ENCODE measurements around the gene ZNF397.

DNA sequence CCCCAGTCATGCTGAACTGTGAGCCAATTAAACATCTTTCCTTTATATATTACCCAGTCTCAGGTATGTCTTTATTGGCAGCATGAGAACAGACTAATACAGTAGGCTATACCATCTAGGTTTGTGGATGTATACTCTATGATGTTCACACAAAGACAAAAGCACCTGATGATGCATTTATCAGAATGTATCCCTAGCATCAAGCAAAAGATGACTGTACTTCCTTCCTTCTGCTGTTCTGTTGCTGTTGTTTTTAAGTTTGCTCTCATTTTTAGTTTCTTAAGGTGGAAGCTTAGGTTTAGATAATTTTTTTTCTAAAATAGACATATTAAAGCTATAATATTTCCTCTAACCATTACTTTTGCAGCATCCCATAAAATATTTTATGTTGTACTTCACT lies 36.8 kb downstream of the ZNF397 start:
- TF ChIP-seq, protein P1, sequence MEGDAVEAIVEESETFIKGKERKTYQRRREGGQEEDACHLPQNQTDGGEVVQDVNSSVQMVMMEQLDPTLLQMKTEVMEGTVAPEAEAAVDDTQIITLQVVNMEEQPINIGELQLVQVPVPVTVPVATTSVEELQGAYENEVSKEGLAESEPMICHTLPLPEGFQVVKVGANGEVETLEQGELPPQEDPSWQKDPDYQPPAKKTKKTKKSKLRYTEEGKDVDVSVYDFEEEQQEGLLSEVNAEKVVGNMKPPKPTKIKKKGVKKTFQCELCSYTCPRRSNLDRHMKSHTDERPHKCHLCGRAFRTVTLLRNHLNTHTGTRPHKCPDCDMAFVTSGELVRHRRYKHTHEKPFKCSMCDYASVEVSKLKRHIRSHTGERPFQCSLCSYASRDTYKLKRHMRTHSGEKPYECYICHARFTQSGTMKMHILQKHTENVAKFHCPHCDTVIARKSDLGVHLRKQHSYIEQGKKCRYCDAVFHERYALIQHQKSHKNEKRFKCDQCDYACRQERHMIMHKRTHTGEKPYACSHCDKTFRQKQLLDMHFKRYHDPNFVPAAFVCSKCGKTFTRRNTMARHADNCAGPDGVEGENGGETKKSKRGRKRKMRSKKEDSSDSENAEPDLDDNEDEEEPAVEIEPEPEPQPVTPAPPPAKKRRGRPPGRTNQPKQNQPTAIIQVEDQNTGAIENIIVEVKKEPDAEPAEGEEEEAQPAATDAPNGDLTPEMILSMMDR (IDR thresholded peaks at IDR 0.05), result no peak
- TF ChIP-seq POLR2A (IDR thresholded peaks at IDR 0.05), result no peak

Measured in Peyer's patch (tissue), 4 donors.